H9 (cell line): ENCODE results near the gene SC5D. TPM values are rescaled to one million over a fixed set of nuclear protein-coding genes. Genes with fewer than 3 reads are reported as not detected.

Experiments used
- DNase-seq: peaks from one replicate; pipeline ENCODE4 v3.0.0-alpha.2; 2017
- H2AFZ ChIP-seq: one replicate; pipeline ENCODE4 v1.6.1; 2013; ENCODE audit warnings: mild to moderate bottlenecking, low read length, control low read depth, moderate library complexity
- H2AK5ac ChIP-seq: 2 replicates; pipeline ENCODE4 v1.6.1; 2013; ENCODE audit warnings: low read length, control low read depth, mixed read lengths; ENCODE audit not compliant: insufficient read length
- H2BK120ac ChIP-seq: one replicate; pipeline ENCODE4 v1.6.1; 2013; ENCODE audit warnings: low read depth, mild to moderate bottlenecking, low read length, control low read depth, inconsistent platforms; ENCODE audit not compliant: poor library complexity, severe bottlenecking
- H2BK12ac ChIP-seq: 2 replicates; pipeline ENCODE4 v1.6.1; 2013; ENCODE audit warnings: low read length, control low read depth, mixed read lengths, low read depth; ENCODE audit not compliant: insufficient read length
- H2BK15ac ChIP-seq: 2 replicates; pipeline ENCODE4 v1.6.1; 2013; ENCODE audit warnings: low read depth, low read length, control low read depth
- H2BK20ac ChIP-seq: one replicate; pipeline ENCODE4 v1.6.1; 2013; ENCODE audit warnings: low read depth, mild to moderate bottlenecking, low read length, control low read depth, inconsistent platforms; ENCODE audit not compliant: poor library complexity, severe bottlenecking
- H2BK5ac ChIP-seq: 2 replicates; pipeline ENCODE4 v1.6.1; 2013; ENCODE audit warnings: low read length, control low read depth, mixed read lengths; ENCODE audit not compliant: insufficient read length
- H3K14ac ChIP-seq: 2 replicates; pipeline ENCODE4 v1.6.1; 2013; ENCODE audit warnings: low read length, control low read depth; ENCODE audit not compliant: insufficient read depth
- H3K18ac ChIP-seq: 2 replicates; pipeline ENCODE4 v1.6.1; 2013; ENCODE audit warnings: low read depth, mild to moderate bottlenecking, mixed read lengths, low read length, control low read depth; ENCODE audit not compliant: insufficient read length
- H3K23ac ChIP-seq: 2 replicates; pipeline ENCODE4 v1.6.1; 2013; ENCODE audit warnings: low read length, control low read depth, mixed read lengths, low read depth; ENCODE audit not compliant: insufficient read length
- H3K23me2 ChIP-seq: 2 replicates; pipeline ENCODE4 v1.6.1; 2013; ENCODE audit warnings: low read depth, mild to moderate bottlenecking, mixed read lengths, low read length, control low read depth; ENCODE audit not compliant: insufficient read length, poor library complexity, severe bottlenecking
- H3K27ac ChIP-seq: 2 replicates; pipeline ENCODE4 v1.5.1; 2013; ENCODE audit warnings: low read length, control low read depth, mixed read lengths, low read depth; ENCODE audit not compliant: insufficient read length
- H3K27me3 ChIP-seq: 2 replicates; pipeline ENCODE4 v1.6.1; 2013; ENCODE audit warnings: low read length, control low read depth, inconsistent platforms; ENCODE audit not compliant: insufficient read depth
- H3K4ac ChIP-seq: 2 replicates; pipeline ENCODE4 v1.6.1; 2013; ENCODE audit warnings: low read depth, mild to moderate bottlenecking, control low read depth, inconsistent platforms, low read length, moderate library complexity
- H3K4me1 ChIP-seq: 2 replicates; pipeline ENCODE4 v1.6.1; 2013; ENCODE audit warnings: low read length, control low read depth, inconsistent platforms; ENCODE audit not compliant: insufficient read depth
- H3K4me2 ChIP-seq: 2 replicates; pipeline ENCODE4 v1.6.1; 2013; ENCODE audit warnings: low read length, control low read depth, mixed read lengths; ENCODE audit not compliant: insufficient read length, insufficient read depth
- H3K56ac ChIP-seq: 2 replicates; pipeline ENCODE4 v1.6.1; 2013; ENCODE audit warnings: low read depth, mild to moderate bottlenecking, mixed read lengths, low read length, control low read depth; ENCODE audit not compliant: insufficient read length
- H3K79me1 ChIP-seq: 2 replicates; pipeline ENCODE4 v1.6.1; 2013; ENCODE audit warnings: low read depth, mild to moderate bottlenecking, moderate library complexity, low read length, control low read depth, inconsistent platforms; ENCODE audit not compliant: insufficient read depth, poor library complexity, severe bottlenecking
- H3K79me2 ChIP-seq: 2 replicates; pipeline ENCODE4 v1.6.1; 2013; ENCODE audit warnings: low read length, control low read depth, inconsistent platforms; ENCODE audit not compliant: insufficient read depth
- H3K9ac ChIP-seq: 2 replicates; pipeline ENCODE4 v1.6.1; 2013; ENCODE audit warnings: low read length, control low read depth, mixed read lengths; ENCODE audit not compliant: insufficient read length; ENCODE audit errors: extremely low read depth
- H3K9me3 ChIP-seq: one replicate; pipeline ENCODE4 v1.6.1; 2013; ENCODE audit warnings: low read depth, low read length, inconsistent platforms; ENCODE audit not compliant: control insufficient read depth
- H3T11ph ChIP-seq: one replicate; pipeline ENCODE4 v1.6.1; 2013; ENCODE audit warnings: mild to moderate bottlenecking, low read length, control low read depth, inconsistent platforms
- H4K20me1 ChIP-seq: one replicate; pipeline ENCODE4 v1.6.1; 2013; ENCODE audit not compliant: control insufficient read depth, insufficient read length, insufficient read depth
- H4K5ac ChIP-seq: 2 replicates; pipeline ENCODE4 v1.6.1; 2013; ENCODE audit warnings: low read depth, mild to moderate bottlenecking, mixed read lengths, low read length, control low read depth; ENCODE audit not compliant: insufficient read length
- H4K8ac ChIP-seq: replicated peaks from 2 replicates; pipeline ENCODE4 v1.6.1; 2013; ENCODE audit warnings: low read length, control low read depth, mixed read lengths, low read depth; ENCODE audit not compliant: insufficient read length
- H4K91ac ChIP-seq: 2 replicates; pipeline ENCODE4 v1.6.1; 2013; ENCODE audit warnings: low read depth, mild to moderate bottlenecking, moderate library complexity, mixed read lengths, low read length, control low read depth; ENCODE audit not compliant: insufficient read length
- H3K27ac Mint-ChIP-seq, 3 experiments: 2 replicates in 2 of 3; 3 replicates in 1 of 3; pipeline ENCODE4 v1.8.0; 2020 to 2021; ENCODE audit warnings: mixed read lengths in 3 of 3, mild to moderate bottlenecking in 1 of 3, moderate library complexity in 1 of 3
- H3K27me3 Mint-ChIP-seq: 2 replicates; pipeline ENCODE4 v1.8.0; 2021; ENCODE audit warnings: low read depth, mild to moderate bottlenecking, moderate library complexity, mixed read lengths
- H3K36me3 Mint-ChIP-seq, 3 experiments: 2 replicates in 2 of 3; 3 replicates in 1 of 3; pipeline ENCODE4 v1.8.0; 2020 to 2021; ENCODE audit warnings: low read depth in 3 of 3, mixed read lengths in 3 of 3; ENCODE audit not compliant: insufficient read depth in 1 of 3
- H3K4me1 Mint-ChIP-seq, 2 experiments: 2 replicates each; pipeline ENCODE4 v1.8.0; 2020; ENCODE audit warnings: mixed read lengths in 2 of 2
- H3K4me3 Mint-ChIP-seq, 2 experiments: 2 replicates in 1 of 2; 3 replicates in 1 of 2; pipeline ENCODE4 v1.8.0; 2020 to 2021; ENCODE audit warnings: mild to moderate bottlenecking in 2 of 2, mixed read lengths in 2 of 2, moderate library complexity in 1 of 2
- H3K9me3 Mint-ChIP-seq, 2 experiments: 2 replicates in 1 of 2; 3 replicates in 1 of 2; pipeline ENCODE4 v1.8.0; 2020; ENCODE audit warnings: mild to moderate bottlenecking in 2 of 2, mixed read lengths in 2 of 2, moderate library complexity in 1 of 2
- CTCF ChIP-seq: fragments of 200-600 bp; sonication (generic); conservative IDR thresholded peaks from 3 replicates; pipeline ENCODE4 v1.8.0; 2021; ENCODE audit warnings: antibody characterized with exemption, mild to moderate bottlenecking
- WGBS: extraction: QIAGEN DNeasy Blood & Tissue Kit; methylation state at CpG from one replicate; pipeline ENCODE4 v1.1.7; 2013; ENCODE audit warnings: missing lambda C conversion rate, low lambda C conversion rate, mixed read lengths; ENCODE audit not compliant: insufficient read length; ENCODE audit errors: extremely low coverage; 5-methylcytosine and 5-hydroxymethylcytosine counted together
- total RNA-seq: library from RNA; stranded (reverse); gene quantifications from 2 replicates; pipeline ENCODE4 v1.2.1, GENCODE V29; 2021

The SC5D gene
- total RNA-seq, 1 experiment from 2014 or later: 92.0 TPM

GRCh38 chr11:121323046-121323607, 30.6 kb downstream of the SC5D start:
- H3K9ac ChIP-seq: no peak overlapping the region
- no peak overlapping the region for H3K14ac ChIP-seq
- H4K20me1 ChIP-seq: no peaks in the 10 kb centered on the region
- no peak overlapping the region for H2BK5ac ChIP-seq
- H3K56ac ChIP-seq: no peak overlapping the region
- H2AFZ ChIP-seq: no peak overlapping the region
- no peak overlapping the region for H2BK15ac ChIP-seq
- peaks cover 25 to 28% of the 10 kb centered on the region in 2 experiments for H3K4me1 Mint-ChIP-seq
- H2BK20ac ChIP-seq: no peak overlapping the region
- H3K4me3 Mint-ChIP-seq: no peak overlapping the region
- no peaks in the 10 kb centered on the region for H3K9me3 Mint-ChIP-seq
- no peak overlapping the region for H3T11ph ChIP-seq
- no peaks in the 10 kb centered on the region for H3K4me1 ChIP-seq
- no peak overlapping the region for H3K23ac ChIP-seq
- H3K4ac ChIP-seq: no peak overlapping the region
- no peak overlapping the region for H3K18ac ChIP-seq
- no peaks in the 10 kb centered on the region for H3K27me3 Mint-ChIP-seq
- H2BK120ac ChIP-seq: no peak overlapping the region
- DNase-seq: no peak
- peak overlapping the region in 1 of 3 experiments; percentile 55; a peak in 1 of 7 replicates for H3K27ac Mint-ChIP-seq
- no peak overlapping the region for H3K27ac ChIP-seq
- peak; percentile 51 for TF ChIP-seq CTCF
- no peaks in the 10 kb centered on the region for H3K9me3 ChIP-seq
- H3K36me3 Mint-ChIP-seq: no peaks in the 10 kb centered on the region
- no peak overlapping the region for H4K5ac ChIP-seq
- WGBS: no CpG with 5 or more reads among the region's 6 CpGs
- no peaks in the 10 kb centered on the region for H3K79me1 ChIP-seq
- H2AK5ac ChIP-seq: no peak overlapping the region
- H4K8ac ChIP-seq: no peak overlapping the region
- no peak overlapping the region for H4K91ac ChIP-seq
- H3K27me3 ChIP-seq: no peaks in the 10 kb centered on the region
- H3K79me2 ChIP-seq: no peaks in the 10 kb centered on the region
- H2BK12ac ChIP-seq: no peak overlapping the region
- H3K4me2 ChIP-seq: no peak overlapping the region
- H3K23me2 ChIP-seq: no peaks in the 10 kb centered on the region
